K562 (cell line): ENCODE measurements around the gene TMEM181. TPM values are rescaled to one million over a fixed set of nuclear protein-coding genes. Genes with fewer than 3 reads are reported as not detected.

Source experiments
- ATAC-seq: fragments of 200-7000 bp; cut with Tn5 transposase; 3 replicates; pipeline ENCODE4 v1.9.1; 2020; ENCODE audit warnings: moderate library complexity
- BruUV-seq: library from RNA; stranded (reverse); fragments of 400-500 nt; replicated peaks from 2 replicates; lab custom pipeline; 2021; lab: Mats Ljungman, UMichigan
- CTCF ChIA-PET: fragments of 300-600 bp; formaldehyde crosslinking; extraction: SDS; loops from one replicate; lab custom pipeline; 2021; ENCODE audit warnings: low intra/inter-chr PET ratio; lab: Yijun Ruan, JAX
- POLR2A ChIA-PET: fragments of 300-600, 350-650 bp; sonication (Branson Sonifier 250); formaldehyde crosslinking; extraction: SDS; loops from one replicate; lab custom pipeline; 2021; ENCODE audit warnings: antibody characterized with exemption, inconsistent platforms; lab: Yijun Ruan, JAX
- DNase-seq, 4 experiments: peaks; one replicate each; pipeline versions ENCODE4 v3.0.0 to v3.0.0-alpha.2; 2011 to 2018; ENCODE audit warnings: low spot score in 3 of 4, mixed read lengths in 3 of 4; ENCODE audit errors: extremely low read depth in 1 of 4
- FAIRE-seq: peaks from 2 replicates; lab custom pipeline; 2011; peaks lifted over from hg19 to GRCh38; lab: Jason Lieb, UNC
- H2AFZ ChIP-seq: 2 replicates; pipeline ENCODE4 v1.6.0; 2011; ENCODE audit warnings: low read depth, low read length, control low read depth, inconsistent platforms
- H3K27ac ChIP-seq: fragments of 200-600 bp; 3 replicates; pipeline ENCODE4 v1.8.0; 2011; ENCODE audit warnings: low read depth, mild to moderate bottlenecking, control low read depth, inconsistent platforms, low read length, moderate library complexity, mixed read lengths; ENCODE audit errors: extremely low read depth
- H3K27me3 ChIP-seq, 2 experiments: fragments of 300-600 bp in 1 of 2; 2 replicates in 1 of 2; 3 replicates in 1 of 2; pipeline versions ENCODE4 v1.6.0 to v1.8.0; 2011; ENCODE audit warnings: inconsistent platforms in 2 of 2, low read length in 2 of 2, mild to moderate bottlenecking in 1 of 2, mixed read lengths in 1 of 2, moderate library complexity in 1 of 2; ENCODE audit not compliant: control insufficient read depth in 2 of 2, insufficient read depth in 2 of 2
- H3K36me3 ChIP-seq: fragments of 300-600 bp; 3 replicates; pipeline ENCODE4 v1.8.0; 2011; ENCODE audit warnings: mild to moderate bottlenecking, low read length, inconsistent platforms; ENCODE audit not compliant: control insufficient read depth, insufficient read depth
- H3K4me1 ChIP-seq, 2 experiments: fragments of 200-600 bp in 1 of 2; replicated peaks in 1 of 2; 2 replicates in 1 of 2; 3 replicates in 1 of 2; pipeline versions ENCODE4 v1.5.1 to v1.8.0; 2011; ENCODE audit warnings: inconsistent platforms in 2 of 2, low read length in 2 of 2, mild to moderate bottlenecking in 1 of 2, mixed read lengths in 1 of 2, moderate library complexity in 1 of 2; ENCODE audit not compliant: control insufficient read depth in 2 of 2, insufficient read depth in 2 of 2
- H3K4me2 ChIP-seq: 2 replicates; pipeline ENCODE4 v1.6.1; 2011; ENCODE audit warnings: low read length, control low read depth, inconsistent platforms, mixed read lengths; ENCODE audit not compliant: insufficient read depth
- H3K4me3 ChIP-seq: fragments of 200-600 bp; sonication (generic), shearing (Covaris generic); 2 replicates; pipeline ENCODE4 v1.5.1; 2016; ENCODE audit warnings: control low read depth, inconsistent platforms
- H3K79me2 ChIP-seq: fragments of 200-600 bp; 3 replicates; pipeline ENCODE4 v1.8.0; 2011; ENCODE audit warnings: low read length, inconsistent platforms; ENCODE audit not compliant: control insufficient read depth, insufficient read depth
- H3K9ac ChIP-seq, 2 experiments: 2 replicates each; pipeline versions ENCODE4 v1.6.0 to v1.6.1; 2011; ENCODE audit warnings: low read depth in 2 of 2, low read length in 2 of 2, control low read depth in 1 of 2, inconsistent platforms in 1 of 2, mild to moderate bottlenecking in 1 of 2, mixed read lengths in 1 of 2; ENCODE audit not compliant: insufficient read depth in 1 of 2
- H3K9me1 ChIP-seq: one replicate; pipeline ENCODE4 v1.6.0; 2011; ENCODE audit warnings: inconsistent platforms, mild to moderate bottlenecking, low read length, moderate library complexity; ENCODE audit not compliant: control insufficient read depth, insufficient read depth
- H3K9me3 ChIP-seq: replicated peaks from 2 replicates; pipeline ENCODE4 v1.5.1; 2011; ENCODE audit warnings: low read depth, low read length, inconsistent platforms; ENCODE audit not compliant: control insufficient read depth, insufficient read depth
- H4K20me1 ChIP-seq: replicated peaks from 2 replicates; pipeline ENCODE4 v1.6.1; 2011; ENCODE audit warnings: low read length, inconsistent platforms, mixed read lengths; ENCODE audit not compliant: control insufficient read depth, insufficient read depth
- GABPB1 ChIP-seq: sonication (generic); formaldehyde crosslinking; IDR thresholded peaks from 2 replicates; pipeline ENCODE4 v1.8.0; 2022; ENCODE audit warnings: mild to moderate bottlenecking, missing genetic modification reagents
- GABPB2 ChIP-seq: fragments of 250-450 bp; sonication (Bioruptor Pico); conservative IDR thresholded peaks from 2 replicates; pipeline ENCODE4 v1.5.1; 2021; ENCODE audit warnings: mild to moderate bottlenecking
- NCOA2 ChIP-seq, 2 experiments: fragments of 450-650 bp; IDR thresholded peaks; 2 replicates each; pipeline ENCODE4 v1.6.1; 2018; ENCODE audit warnings: mild to moderate bottlenecking in 2 of 2, moderate library complexity in 1 of 2; ENCODE audit not compliant: partially characterized antibody in 2 of 2
- POLR3A ChIP-seq: IDR thresholded peaks from 2 replicates; pipeline ENCODE4 v1.6.1; 2011; ENCODE audit warnings: borderline replicate concordance, mild to moderate bottlenecking, moderate library complexity; ENCODE audit not compliant: insufficient read length, insufficient read depth; ENCODE audit errors: extremely low read depth
- POLR3G ChIP-seq: IDR thresholded peaks from 2 replicates; pipeline ENCODE4 v1.6.1; 2011; ENCODE audit not compliant: insufficient read length, insufficient replicate concordance; ENCODE audit errors: extremely low read depth
- PREB ChIP-seq: sonication (generic); formaldehyde crosslinking; IDR thresholded peaks from 2 replicates; pipeline ENCODE4 v1.8.1; 2023; ENCODE audit warnings: mild to moderate bottlenecking, missing genetic modification reagents
- RNF2 ChIP-seq: sonication (generic); IDR thresholded peaks from 2 replicates; pipeline ENCODE4 v1.6.1; 2016
- RNF219 ChIP-seq: fragments of 250-450 bp; sonication (Bioruptor Pico); IDR thresholded peaks from 2 replicates; pipeline ENCODE4 v1.5.0; 2022; ENCODE audit warnings: mild to moderate bottlenecking
- STAG1 ChIP-seq: sonication (generic); formaldehyde crosslinking; IDR thresholded peaks from 2 replicates; pipeline ENCODE4 v1.5.0; 2020; ENCODE audit warnings: missing genetic modification reagents, borderline replicate concordance
- YBX1 ChIP-seq: fragments of 450-650 bp; IDR thresholded peaks from 2 replicates; pipeline ENCODE4 v1.7.1; 2016; ENCODE audit warnings: mild to moderate bottlenecking
- ZNF146 ChIP-seq: IDR thresholded peaks from one replicate; pipeline ENCODE4 v1.6.1; 2018; ENCODE audit warnings: missing compliant biosample characterization; ENCODE audit not compliant: unreplicated experiment
- ZNF609 ChIP-seq: sonication (generic); formaldehyde crosslinking; IDR thresholded peaks from 2 replicates; pipeline ENCODE4 v1.8.1; 2023; ENCODE audit warnings: missing genetic modification reagents, mild to moderate bottlenecking, borderline replicate concordance
- WGBS: fragments of 100-300 bp; shearing (Covaris generic); methylation state at CpG from one replicate; pipeline ENCODE4 v1.1.6; 2016; ENCODE audit warnings: low coverage, mixed read lengths; ENCODE audit not compliant: insufficient coverage; ENCODE audit errors: missing lambda C conversion rate; 5-methylcytosine and 5-hydroxymethylcytosine counted together
- in situ Hi-C: fragments of 300-500 bp; cut with MboI; formaldehyde crosslinking; loops from 4 replicates; pipeline ENCODE4 v1.15.0; 2018; ENCODE audit warnings: inconsistent platforms, mixed read lengths
- intact Hi-C: fragments of 100-400 bp; cut with micrococcal nuclease; formaldehyde crosslinking; loops from 2 replicates; pipeline ENCODE4 v1.14.2; 2022
- polyA plus RNA-seq, 8 experiments: library from polyadenylated mRNA; depleted of rRNA in 4 of 8; stranded (reverse) in 5 of 8; unstranded in 3 of 8; fragments of >200 nt; fragmentation: Nextera tagmentation in 2 of 8; fragmentation: Illumina TruSeq in 1 of 8; extraction: Ambion mirVana in 2 of 8; extraction: Trizol in 1 of 8; gene quantifications; 2 replicates each; pipeline versions ENCODE4 v1.2.1 to v1.2.3, GENCODE V29; 2011 to 2014; ENCODE audit warnings: inconsistent platforms in 1 of 8, missing spikeins in 1 of 8
- total RNA-seq, 7 experiments: library from RNA; depleted of rRNA in 6 of 7; stranded (reverse); fragments of >200 nt in 6 of 7; fragmentation: Illumina TruSeq in 2 of 7; extraction: Trizol in 2 of 7; gene quantifications; 2 replicates each; pipeline versions ENCODE4 v1.2.1 to v1.2.3, GENCODE V29; 2011 to 2021; ENCODE audit warnings: low replicate concordance in 1 of 7

TMEM181 gene
- total and polyA plus RNA-seq, 9 of the 15 experiments (the other 6 are each of a cell fraction or from before 2014, with no cell fraction given), result 5.6 to 27.2 (median 19.9) TPM

- Histone ChIP-seq H3K9ac (no peak overlapping the region), H3K27ac (no peak overlapping the region), H3K4me3 (peak overlapping the region; percentile 15), H4K20me1 (no peaks in the 10 kb centered on the region), H3K4me2 (peak overlapping the region; percentile 78), H3K36me3 (no peaks in the 10 kb centered on the region), H2AFZ (peak overlapping the region; percentile 77), H3K9me1 (no peaks in the 10 kb centered on the region), H3K27me3 (peaks cover 52 to 78% of the 10 kb centered on the region in 2 experiments), H3K9me3 (no peaks in the 10 kb centered on the region), H3K79me2 (no peaks in the 10 kb centered on the region), H3K4me1 (peaks cover 0 to 3% of the 10 kb centered on the region in 2 experiments; a peak in 2 of 5 replicates)
- FAIRE-seq, result peak; percentile 94
- ATAC-seq, result peak; percentile 91
- ChIA-PET POLR2A (interaction anchor here (0.5 to 1.5 kb wide), 6 partner anchors 8 to 259 kb away, joined by 3 to 6 read pairs (median 3); no protein-coding TSS in a partner anchor), CTCF (interaction anchor here (0.7 to 1.1 kb wide), 4 partner anchors 297 to 305 kb away, joined by 3 to 6 read pairs (median 4); no protein-coding TSS in a partner anchor)
- 1% methylated on average over 18 of the region's 18 CpGs for WGBS
- no TSS peak for BruUV-seq
- in situ Hi-C loops (no loop called here), intact Hi-C loops (loop anchor here (1.0 to 5.0 kb wide), 2 partner anchors 174 to 297 kb away; no protein-coding TSS in a partner anchor)
- peak; percentile 57 to 73 (median 62) for DNase-seq
- no peak for TF ChIP-seq POLR3G
- no peak for TF ChIP-seq STAG1 (CRISPR knock-in tag)
- TF ChIP-seq POLR3A, result no peak
- TF ChIP-seq PREB (CRISPR knock-in tag), result no peak
- TF ChIP-seq GABPB2 (CRISPR knock-in tag), result no peak
- no peak for TF ChIP-seq GABPB1 (CRISPR knock-in tag)
- TF ChIP-seq RNF219, result no peak
- TF ChIP-seq ZNF146 (CRISPR knock-in tag), result no peak
- no peak for TF ChIP-seq RNF2
- 0 out of 2 replicates have a peak, but pooled peaks have one; percentile 63 for TF ChIP-seq ZNF609 (CRISPR knock-in tag)
- TF ChIP-seq NCOA2 (IDR thresholded peaks at IDR 0.05; ENCODE audit: partially characterized antibody in 2 of 2), result no peak
- TF ChIP-seq YBX1, result no peak
Measured at GRCh38 chr6:158518191-158519127, 41.4 kb upstream of the TMEM181 start.
